Cardiac ventricle fibroblast (primary cell): Measurements from ENCODE around the gene SHQ1. TPM values are rescaled to one million over a fixed set of nuclear protein-coding genes. Genes with fewer than 3 reads are reported as not detected.

Source experiments
- total RNA-seq: library from RNA; depleted of rRNA; stranded (reverse); fragments of >200 nt; gene quantifications from 2 replicates; pipeline ENCODE4 v1.2.3, GENCODE V29; 2015

SHQ1 gene
- 15.1 and 25.0 TPM in 2 replicates for total RNA-seq

DNA sequence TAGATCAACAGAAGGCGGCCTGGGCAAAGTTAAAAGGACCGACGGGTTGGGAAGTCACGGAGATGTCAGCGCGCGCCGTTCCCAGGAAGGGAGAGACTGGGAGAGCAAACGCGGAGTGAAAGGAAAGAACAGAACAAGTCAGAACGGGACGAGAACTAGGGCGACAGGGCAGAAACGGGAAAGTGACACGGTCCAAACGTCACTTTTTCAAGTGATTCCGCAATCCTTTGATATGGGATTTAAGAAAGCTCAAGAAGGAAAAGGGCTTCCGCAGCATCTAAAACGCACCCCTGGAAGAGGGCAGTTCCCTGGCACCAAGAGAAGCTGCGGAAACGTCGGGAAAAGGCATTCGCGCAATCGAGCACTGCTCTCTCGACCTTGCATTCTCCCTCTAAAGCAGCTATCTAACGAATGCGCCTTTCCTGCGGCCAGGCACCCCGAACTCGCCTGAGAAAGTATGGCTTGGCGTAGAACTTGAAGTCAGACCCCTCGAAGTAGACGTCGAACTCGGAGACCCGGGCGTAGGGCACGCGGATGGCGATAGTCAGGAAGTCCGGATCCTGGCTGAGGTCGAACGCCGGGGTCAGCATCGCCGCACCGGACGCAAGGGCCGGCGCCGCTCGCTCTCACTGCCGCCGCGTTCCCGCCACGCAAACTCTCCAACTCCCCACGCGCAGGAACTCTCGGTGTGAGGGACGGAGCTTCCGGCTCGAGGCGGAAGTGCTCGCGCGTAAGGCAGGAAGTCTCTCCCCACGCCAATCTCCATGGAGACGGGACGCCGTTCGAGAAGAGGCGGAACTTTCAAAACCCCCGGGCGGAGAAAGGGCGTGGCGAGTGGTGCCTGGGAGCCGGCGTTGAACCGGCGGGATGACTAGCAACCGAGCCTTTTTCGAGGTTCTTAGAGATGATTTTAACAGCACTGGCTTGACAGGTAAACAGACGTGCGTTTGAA lies at the start of gene SHQ1:
TSS of gene SHQ1 (minus strand) at position 695 of the 952 bp plus-strand sequence. CDS start at position 590, 105 bp downstream.

DNA sequence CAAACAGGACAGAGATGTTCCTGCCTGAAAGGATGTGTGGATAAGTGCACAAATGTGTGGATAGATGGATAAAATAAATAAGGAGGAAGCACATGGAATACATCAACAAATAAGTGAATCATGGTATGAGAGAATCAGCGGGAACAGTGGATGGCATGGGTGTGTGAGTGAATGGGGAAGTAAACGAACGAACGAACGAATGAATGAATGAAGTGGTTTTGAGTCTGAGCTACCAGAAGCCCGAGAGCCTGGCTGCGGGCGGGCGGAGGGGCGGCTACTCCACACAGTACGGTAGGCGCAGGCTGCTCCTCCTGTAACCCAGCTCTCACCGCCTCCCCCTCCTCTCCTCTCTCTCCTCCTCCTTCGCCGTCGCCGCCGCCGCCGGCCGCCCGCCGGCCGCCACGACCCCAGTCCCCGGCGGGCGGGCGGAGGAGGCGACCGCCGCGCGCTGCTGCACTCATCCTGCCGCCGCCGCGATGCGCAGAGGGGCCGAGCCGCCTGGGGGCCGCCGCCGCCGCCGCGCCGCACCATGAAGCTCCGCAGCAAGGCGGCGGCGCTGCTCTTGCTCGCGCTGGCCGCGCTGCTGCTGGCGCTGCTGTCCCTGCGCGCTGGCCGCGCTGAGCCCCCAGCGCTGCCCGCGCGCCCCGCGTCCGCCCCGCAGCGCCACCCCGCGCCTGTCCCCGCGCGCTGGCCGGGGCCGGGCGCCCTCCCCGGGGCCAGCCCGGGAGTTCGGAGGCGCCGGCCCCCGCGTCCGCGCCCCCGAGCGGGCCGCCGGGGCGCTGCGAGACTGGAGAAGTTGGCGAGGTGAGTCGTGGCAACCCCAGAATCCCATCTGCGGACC lies 39.7 kb upstream of the SHQ1 start, which contains the start of gene GXYLT2:
TSS of gene GXYLT2 (plus strand) at position 342 of the 841 bp plus-strand sequence. CDS start at position 530, 188 bp downstream.

Other genes starting within 250 kb of the SHQ1 start
- gene GXYLT2, start 39.6 kb upstream of the SHQ1 start, total RNA-seq: 56.9 and 93.2 TPM in 2 replicates
- gene PPP4R2, start 148.4 kb upstream of the SHQ1 start, total RNA-seq: 32.3 and 32.7 TPM in 2 replicates
- 0.75 and 1.6 TPM in 2 replicates for gene EBLN2, start 213.2 kb upstream of the SHQ1 start, total RNA-seq